Pancreas (tissue), 10 donors: ENCODE measurements around the gene TRIM66. TPM values are rescaled to one million over a fixed set of nuclear protein-coding genes. Genes with fewer than 3 reads are reported as not detected.

ENCODE experiments used
- ATAC-seq, 4 donors: fragments of 200-7000 bp; cut with Tn5 transposase; one replicate each; pipeline versions ENCODE4 v1.8.0 to v1.9.1; 2020; ENCODE audit warnings: mild to moderate bottlenecking in 4 of 4, moderate library complexity in 4 of 4
- DNase-seq, 6 donors: peaks; one replicate each; pipeline ENCODE4 v3.0.0-alpha.2; 2020
- FAIRE-seq: peaks from 2 replicates; lab custom pipeline; 2012; peaks lifted over from hg19 to GRCh38; lab: Jason Lieb, UNC
- H3K27ac ChIP-seq, 4 donors: fragments of 200-600 bp; sonication (generic); 1 replicate in 3 of 4; 2 replicates in 1 of 4; pipeline versions ENCODE4 v1.5.0 to v1.8.0; 2020
- H3K27me3 ChIP-seq, 4 donors: fragments of 200-600 bp; one replicate each; pipeline ENCODE4 v1.8.0; 2021
- H3K36me3 ChIP-seq, 3 donors: fragments of 200-600 bp; sonication (generic) in 1 of 3; one replicate each; pipeline versions ENCODE4 v1.5.0 to v1.8.0; 2020 to 2021
- H3K4me1 ChIP-seq, 3 donors: fragments of 200-600 bp; one replicate each; pipeline ENCODE4 v1.8.0; 2021
- H3K4me3 ChIP-seq, 4 donors: fragments of 200-600 bp; sonication (generic) in 2 of 4; one replicate each; pipeline versions ENCODE4 v1.5.0 to v1.8.0; 2020 to 2021
- H3K9me3 ChIP-seq, 4 donors: fragments of 200-600 bp; one replicate each; pipeline ENCODE4 v1.8.0; 2021
- WGBS, 2 donors: extraction: QIAGEN DNeasy Blood & Tissue Kit; methylation state at CpG; one replicate each; pipeline ENCODE4 v1.1.7; 2013; 5-methylcytosine and 5-hydroxymethylcytosine counted together
- intact Hi-C, 3 donors: fragments of 100-400 bp; cut with DNase I; formaldehyde crosslinking; loops; one replicate each; pipeline versions ENCODE4 v1.11.1 to v1.14.2; 2022
- polyA plus RNA-seq, 2 donors: library from polyadenylated mRNA; stranded (reverse); fragments of 200-250 nt; gene quantifications; one replicate each; pipeline ENCODE4 v1.2.3, GENCODE V29; 2013
- total RNA-seq, 6 donors: library from RNA; stranded (reverse); fragmentation: NEBNext Ultra II Directional in 4 of 6; extraction: Animal tissue kit (Norgen Biotek cat#: 25700) in 4 of 6; gene quantifications; one replicate each; pipeline versions ENCODE4 v1.2.1 to v1.2.4, GENCODE V29; 2021 to 2023
- TF ChIP-seq, protein P1 (sequence below), 4 donors: fragments of 200-600 bp; sonication (generic) in 3 of 4; IDR thresholded peaks; one replicate each; pipeline versions ENCODE4 v1.5.0 to v1.8.0; 2021; ENCODE audit warnings: antibody characterized with exemption in 4 of 4
- donor health status: healthy with polysubstance abuse.
- donor health status: DM: no; HTN: no; CAD: no; lungs with moderate emphysema.
- donor health status: DM: no; HTN: no; CAD: no.
- donor health status: control.
- donor health status: control.
- donor health status: Bipolar disorder and iron deficiency.
- donor health status: DM: yes; HTN: yes; CAD: no.
- donor health status: DM: no; HTN: no; CAD: no.
- donor health status: DM: no; HTN: no; CAD: no.
- donor health status: DM: yes; HTN: yes; CAD: no.

Gene TRIM66
- total and polyA plus RNA-seq, 8 donors, result 4.1 to 13.1 (median 9.8) TPM

DNA sequence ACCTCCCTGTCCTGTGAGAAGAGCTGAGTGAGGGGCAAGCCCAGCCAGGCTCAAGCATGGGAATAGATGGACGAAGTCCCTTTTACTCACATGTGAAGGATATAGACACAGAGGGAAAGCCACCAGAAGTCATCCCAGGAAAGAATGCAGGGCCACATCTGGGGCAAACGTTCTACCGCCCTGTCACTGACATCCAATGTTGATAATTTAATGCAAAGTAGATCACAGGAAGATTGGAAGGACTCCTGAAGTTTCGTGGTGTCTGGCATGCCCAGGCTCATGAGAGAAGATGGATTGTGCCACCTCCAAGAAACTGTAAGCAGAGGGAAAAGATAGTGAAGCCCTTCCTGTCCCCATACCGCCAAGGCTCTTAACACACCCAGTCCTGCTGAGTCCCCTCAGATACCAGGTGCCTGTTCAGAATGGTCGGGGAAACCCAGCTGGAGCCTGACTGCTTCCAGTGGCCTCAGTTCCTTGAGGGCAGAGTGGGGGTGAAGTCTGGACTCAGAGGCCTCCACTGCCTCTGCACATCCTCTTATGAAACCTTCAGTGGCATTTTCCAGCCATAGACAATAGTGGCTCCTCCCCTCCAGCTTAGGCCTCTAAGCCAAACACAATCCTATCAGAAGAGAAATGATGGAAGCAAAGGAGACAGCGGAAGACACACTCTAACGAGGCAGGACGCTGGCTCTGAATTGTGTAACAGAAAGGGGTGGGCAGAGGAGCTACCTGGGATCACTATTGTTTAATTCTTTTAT, 80.9 kb downstream of the TRIM66 start:
- Histone ChIP-seq H3K36me3 (no peaks in the 10 kb centered on the region), H3K9me3 (no peaks in the 10 kb centered on the region), H3K4me1 (peaks cover 0 to 2% (median 0%) of the 10 kb centered on the region in 3 donors), H3K27me3 (no peaks in the 10 kb centered on the region), H3K27ac (no peak overlapping the region), H3K4me3 (no peak overlapping the region)
- DNase-seq (no peak), FAIRE-seq (no peak), ATAC-seq (no peak)
- intact Hi-C loops, result no loop called here
- TF ChIP-seq, protein P1, sequence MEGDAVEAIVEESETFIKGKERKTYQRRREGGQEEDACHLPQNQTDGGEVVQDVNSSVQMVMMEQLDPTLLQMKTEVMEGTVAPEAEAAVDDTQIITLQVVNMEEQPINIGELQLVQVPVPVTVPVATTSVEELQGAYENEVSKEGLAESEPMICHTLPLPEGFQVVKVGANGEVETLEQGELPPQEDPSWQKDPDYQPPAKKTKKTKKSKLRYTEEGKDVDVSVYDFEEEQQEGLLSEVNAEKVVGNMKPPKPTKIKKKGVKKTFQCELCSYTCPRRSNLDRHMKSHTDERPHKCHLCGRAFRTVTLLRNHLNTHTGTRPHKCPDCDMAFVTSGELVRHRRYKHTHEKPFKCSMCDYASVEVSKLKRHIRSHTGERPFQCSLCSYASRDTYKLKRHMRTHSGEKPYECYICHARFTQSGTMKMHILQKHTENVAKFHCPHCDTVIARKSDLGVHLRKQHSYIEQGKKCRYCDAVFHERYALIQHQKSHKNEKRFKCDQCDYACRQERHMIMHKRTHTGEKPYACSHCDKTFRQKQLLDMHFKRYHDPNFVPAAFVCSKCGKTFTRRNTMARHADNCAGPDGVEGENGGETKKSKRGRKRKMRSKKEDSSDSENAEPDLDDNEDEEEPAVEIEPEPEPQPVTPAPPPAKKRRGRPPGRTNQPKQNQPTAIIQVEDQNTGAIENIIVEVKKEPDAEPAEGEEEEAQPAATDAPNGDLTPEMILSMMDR (IDR thresholded peaks at IDR 0.05), result no peak
- 76 to 83% methylated on average over 9 of the region's 9 CpGs for WGBS, 2 donors

DNA sequence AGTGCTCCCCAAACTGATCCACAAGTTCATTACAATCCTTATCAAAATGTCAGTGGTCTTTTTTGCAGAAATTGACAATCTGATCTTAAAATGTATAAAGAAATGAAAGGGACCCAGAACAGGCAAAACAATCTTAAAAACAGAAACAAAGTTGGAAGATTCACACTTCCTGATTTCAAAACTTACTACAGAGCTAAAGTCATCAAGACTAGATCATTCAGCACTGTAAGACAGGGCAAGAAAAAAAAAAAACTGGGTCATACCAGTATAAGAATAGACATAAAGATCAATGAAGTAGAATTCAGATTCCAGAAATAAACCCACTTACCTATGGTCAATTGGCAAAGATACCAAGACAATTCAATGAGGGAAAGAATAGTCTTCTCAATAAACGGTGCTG, 84.0 kb downstream of the TRIM66 start:
- Histone ChIP-seq H3K36me3 (no peaks in the 10 kb centered on the region), H3K9me3 (no peaks in the 10 kb centered on the region), H3K27ac (no peak overlapping the region), H3K27me3 (no peaks in the 10 kb centered on the region), H3K4me3 (no peak overlapping the region), H3K4me1 (no peaks in the 10 kb centered on the region)
- no peak for DNase-seq
- intact Hi-C loops, result no loop called here
- FAIRE-seq, result no peak
- TF ChIP-seq, protein P1 (IDR thresholded peaks at IDR 0.05), result no peak
- 75 to 85% methylated on average over 1 of the region's 1 CpG for WGBS, 2 donors
- ATAC-seq, result no peak

DNA sequence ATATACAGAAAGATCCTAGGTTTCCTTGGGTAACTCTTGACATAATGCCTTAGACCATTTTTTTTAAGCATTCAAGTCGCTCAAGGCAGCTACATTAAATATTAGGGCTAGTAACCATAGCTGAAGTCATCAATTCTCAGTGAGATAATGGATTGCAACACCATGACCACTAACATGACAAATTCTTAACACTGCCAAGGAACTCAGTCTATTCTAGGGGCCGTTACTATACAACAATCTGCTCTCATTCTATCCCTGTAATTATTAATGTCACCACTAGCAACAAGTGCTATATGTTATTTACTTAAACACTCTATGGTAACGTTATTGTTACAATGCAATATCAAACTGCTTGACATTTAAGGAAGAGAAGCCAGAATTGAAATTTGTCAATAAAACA, 85.3 kb downstream of the TRIM66 start:
- TF ChIP-seq, protein P1 (IDR thresholded peaks at IDR 0.05), result no peak
- WGBS, 2 donors, result 34 to 40% methylated on average over 3 of the region's 3 CpGs
- no peak for ATAC-seq
- no peak for DNase-seq
- Histone ChIP-seq H3K4me1 (no peaks in the 10 kb centered on the region), H3K4me3 (no peak overlapping the region), H3K9me3 (no peaks in the 10 kb centered on the region), H3K27ac (no peak overlapping the region), H3K27me3 (no peaks in the 10 kb centered on the region), H3K36me3 (no peaks in the 10 kb centered on the region)
- intact Hi-C loops, result no loop called here
- FAIRE-seq, result no peak

DNA sequence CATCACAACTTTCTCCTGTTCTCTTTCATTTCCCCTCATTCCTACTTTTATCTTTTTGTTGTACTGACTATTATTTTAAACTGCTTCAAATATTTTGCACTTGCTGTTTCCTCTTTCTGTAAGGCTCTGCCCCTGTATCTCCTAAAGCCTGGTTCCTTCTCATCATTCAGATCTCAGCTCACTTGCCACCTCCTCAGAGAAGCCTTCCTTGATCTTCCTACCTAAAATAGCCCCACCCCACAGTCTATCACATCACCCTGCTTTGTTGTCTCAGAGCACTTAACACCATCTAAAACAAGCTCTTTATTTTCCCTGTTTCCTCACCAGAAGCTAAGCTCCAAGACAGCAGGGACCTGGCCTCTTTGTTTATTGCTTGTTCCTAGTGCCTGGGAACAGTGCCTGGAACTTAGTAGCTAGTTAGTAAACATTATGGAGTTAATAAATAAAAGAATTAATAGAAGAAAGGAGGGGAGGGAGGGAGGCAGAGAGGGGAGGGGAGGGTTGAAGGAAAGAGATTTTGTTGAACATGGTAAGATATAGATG, 85.9 kb downstream of the TRIM66 start:
- Histone ChIP-seq H3K36me3 (no peaks in the 10 kb centered on the region), H3K4me3 (no peak overlapping the region), H3K4me1 (no peaks in the 10 kb centered on the region), H3K27ac (no peak overlapping the region), H3K27me3 (no peaks in the 10 kb centered on the region), H3K9me3 (no peaks in the 10 kb centered on the region)
- DNase-seq (no peak), ATAC-seq (no peak), FAIRE-seq (no peak)
- TF ChIP-seq, protein P1 (IDR thresholded peaks at IDR 0.05), result no peak
- intact Hi-C loops, result no loop called here
